Stimulated activated CD8-positive, alpha-beta memory T cell treated with anti-CD3 and anti-CD28 coated beads, Interleukin-7, amount 100 ng/mL, for 48 hours (primary cell): ENCODE measurements around the gene HIBADH.

Source experiments
- DNase-seq, 2 donors: peaks; one replicate each; pipeline ENCODE4 v3.0.0-alpha.2; 2020; ENCODE audit warnings: low read depth in 1 of 2; ENCODE audit errors: extremely low read depth in 1 of 2

Gene HIBADH

DNA sequence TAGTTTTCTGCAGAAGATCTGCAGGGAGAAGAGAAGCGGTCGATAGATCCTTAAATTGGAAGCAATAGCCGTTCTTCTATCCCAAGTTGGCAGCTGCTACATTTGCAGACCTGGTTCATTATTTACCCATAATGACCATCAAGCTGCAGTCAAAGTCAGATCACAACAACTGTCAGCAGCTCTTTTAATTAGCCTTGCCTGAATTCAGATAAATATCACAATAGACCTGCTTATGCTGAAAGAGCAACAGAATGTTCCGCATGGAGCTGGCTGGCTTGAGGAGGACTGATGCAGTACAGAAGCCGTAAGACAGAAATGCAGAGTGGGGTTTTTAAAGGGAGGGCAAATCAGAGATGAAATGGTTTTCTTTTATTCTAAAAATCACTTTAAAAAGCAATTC, 109.4 kb downstream of the HIBADH start:
- DNase-seq, result no peak

DNA sequence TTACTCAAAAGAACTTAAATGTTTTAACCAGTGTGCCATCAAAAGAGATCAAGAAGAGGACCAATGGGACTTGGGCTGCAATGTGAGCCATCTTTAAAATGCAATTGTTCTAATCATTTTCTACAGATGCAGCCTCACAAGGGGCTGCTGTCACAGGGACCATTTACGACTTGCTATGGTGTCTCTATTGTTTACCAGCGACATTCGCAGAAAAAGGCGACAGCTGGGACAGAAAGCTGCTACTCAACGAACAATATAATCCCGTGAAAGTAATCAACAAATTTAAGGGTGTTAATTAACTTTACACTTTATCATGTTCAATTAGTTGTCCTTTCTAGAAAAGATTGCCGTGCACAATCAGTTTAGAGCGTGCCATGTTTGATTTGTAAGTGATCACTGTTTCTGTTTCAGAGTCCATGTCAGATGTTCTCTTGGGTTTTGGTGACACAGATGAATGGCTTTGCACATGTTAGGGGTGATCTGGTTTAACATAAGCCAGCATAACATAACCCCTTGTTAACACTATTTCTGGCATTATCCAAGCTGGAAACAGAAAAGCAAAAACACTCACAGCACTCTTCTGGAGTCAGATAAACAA, 110.8 kb downstream of the HIBADH start:
- DNase-seq, result no peak

DNA sequence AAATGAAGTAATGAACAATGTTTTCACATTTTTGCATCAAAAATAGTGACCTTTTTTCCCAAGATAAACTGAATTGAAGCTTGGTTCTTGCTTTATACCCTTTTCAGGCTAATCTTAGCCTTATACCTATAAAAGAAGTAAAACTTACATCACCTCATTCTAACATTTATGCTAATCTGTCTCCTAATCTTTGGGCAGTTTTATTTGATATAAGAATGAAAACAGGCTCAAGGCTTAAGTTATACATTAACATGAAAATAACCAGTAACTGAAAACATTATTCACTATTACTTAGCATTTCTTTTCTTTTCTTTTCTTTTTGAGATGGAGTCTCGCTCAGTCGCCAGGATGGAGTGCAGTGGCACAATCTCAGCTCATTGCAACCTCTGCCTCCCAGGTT, 113.1 kb downstream of the HIBADH start:
- DNase-seq, result no peak

DNA sequence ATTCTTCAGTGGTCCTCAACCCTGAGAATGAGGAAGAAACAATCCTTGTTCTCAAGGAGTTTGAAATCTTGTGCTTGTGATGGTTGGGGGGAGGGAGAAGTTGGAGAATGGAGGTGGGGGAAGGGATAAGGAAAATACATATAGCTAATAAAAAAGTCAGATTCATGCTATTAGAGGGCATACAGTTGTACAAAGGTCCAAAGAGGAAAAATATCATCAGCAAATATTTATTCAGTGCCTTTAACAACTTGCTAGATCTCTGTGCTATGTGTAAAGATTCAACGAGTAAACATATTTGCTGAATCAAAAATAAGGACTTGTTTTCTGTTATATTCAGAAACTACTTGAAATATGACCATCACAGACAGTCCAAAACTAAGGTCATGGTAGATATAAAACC, 114.4 kb downstream of the HIBADH start:
- no peak for DNase-seq

DNA sequence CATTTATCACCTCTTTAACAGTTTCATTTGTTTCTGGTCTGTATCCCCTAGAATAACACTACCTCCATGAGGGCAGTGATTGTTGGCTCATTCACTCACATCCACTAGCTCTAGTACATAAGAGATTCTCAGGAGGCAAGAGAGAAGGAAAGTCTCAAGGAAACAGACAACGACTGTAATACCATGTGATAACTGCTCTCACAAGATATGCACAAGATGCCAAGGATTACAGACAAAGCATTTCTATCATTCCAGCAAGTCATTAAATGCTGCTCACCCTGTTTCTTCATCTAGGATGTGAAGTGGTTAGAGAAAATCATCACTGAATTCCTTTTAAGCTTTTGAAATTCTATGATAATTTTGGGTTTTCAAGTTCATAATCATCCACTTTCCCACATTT, 115.3 kb downstream of the HIBADH start:
- DNase-seq, result no peak

DNA sequence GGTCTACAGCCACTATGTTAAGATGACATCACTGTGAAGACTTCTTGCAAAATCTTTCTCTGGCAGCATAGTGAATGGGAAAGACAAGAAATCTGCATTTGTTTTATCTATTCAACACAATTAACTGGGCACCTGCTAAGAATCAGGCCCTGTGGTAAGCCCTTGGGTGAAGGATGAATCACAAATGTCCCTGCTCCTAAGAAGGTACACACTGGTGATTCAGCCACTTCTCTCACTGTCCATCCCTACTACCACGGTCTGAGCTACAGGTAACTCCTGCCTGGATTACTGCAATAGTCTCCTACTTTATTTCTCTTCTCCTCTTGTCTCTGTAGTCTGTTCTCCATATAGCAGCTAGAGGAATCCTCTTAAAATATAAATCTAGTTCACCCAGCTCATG, 116.1 kb downstream of the HIBADH start:
- DNase-seq, result no peak

DNA sequence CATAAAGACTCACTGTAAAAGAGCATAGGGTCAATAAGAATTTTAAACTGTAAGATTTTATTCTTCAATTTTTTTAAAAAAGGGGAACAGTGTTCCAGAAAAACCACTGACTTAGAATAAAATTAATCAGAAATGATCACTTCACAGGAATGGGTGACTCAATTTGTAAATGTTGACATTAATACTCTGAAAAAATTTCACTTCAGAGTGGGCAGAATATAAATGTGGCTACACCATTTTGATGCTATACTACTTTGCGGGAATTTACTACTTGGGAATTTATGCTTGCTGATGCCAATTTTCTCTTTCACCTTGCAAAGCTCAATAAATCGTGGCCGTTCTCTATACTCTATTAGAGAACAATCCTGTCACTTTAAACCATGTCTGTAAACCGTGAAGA, 126.9 kb downstream of the HIBADH start:
- DNase-seq, result no peak

DNA sequence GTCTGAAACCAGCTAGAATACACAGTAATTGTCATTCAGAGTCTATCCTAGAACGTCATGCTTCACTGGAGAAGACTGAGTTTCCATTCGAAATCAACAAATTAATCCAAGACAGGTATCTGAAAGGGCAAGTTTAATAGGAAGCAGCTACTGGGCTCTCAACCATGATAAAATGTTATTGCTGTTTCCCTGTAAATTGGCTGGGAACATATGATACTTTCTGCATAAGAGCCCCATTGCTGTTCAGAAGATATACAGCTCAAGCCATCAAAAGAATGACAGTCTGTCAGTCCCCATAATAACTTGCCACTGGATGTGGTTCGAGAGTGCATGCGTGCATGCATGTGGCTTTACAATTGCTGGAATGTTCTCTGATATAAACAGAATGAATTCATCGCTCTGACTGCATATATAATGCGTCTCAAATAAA, 129.0 kb downstream of the HIBADH start:
- DNase-seq, result no peak

DNA sequence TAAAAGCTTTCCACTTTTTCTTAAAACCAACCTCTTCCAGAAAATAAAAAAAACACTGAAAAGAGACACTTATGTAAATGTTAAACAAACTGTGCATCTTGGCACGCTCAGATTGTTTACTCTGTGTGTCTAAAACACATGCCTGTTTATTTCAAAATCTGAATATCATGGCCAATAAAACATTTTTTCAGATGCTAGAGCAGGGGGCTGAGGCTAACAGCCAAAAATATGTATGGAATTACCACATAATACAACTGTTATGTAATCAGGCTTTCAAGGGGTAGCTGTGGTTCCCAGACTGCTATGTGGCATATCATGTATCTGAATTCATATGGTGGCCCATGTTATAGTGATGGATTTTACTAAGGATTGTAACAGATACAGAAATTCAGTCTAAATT, 130.4 kb downstream of the HIBADH start:
- no peak for DNase-seq

DNA sequence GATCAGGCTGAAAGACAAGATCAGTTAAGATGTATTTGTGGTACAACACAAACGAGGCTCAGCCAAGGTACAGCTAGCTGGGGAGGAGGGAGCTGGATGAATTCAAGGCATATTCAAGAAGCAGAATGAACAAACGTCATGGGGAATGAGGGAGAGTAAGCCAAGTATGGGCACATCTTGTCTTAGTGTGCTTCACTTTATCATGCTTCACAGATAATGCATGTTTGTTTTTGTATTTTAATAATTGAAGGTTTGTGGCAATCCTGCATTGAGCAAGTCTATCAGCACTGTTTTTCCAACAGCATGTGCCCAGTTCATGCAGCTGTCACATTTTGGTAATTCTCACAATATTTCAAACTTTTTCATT, 135.4 kb downstream of the HIBADH start:
- no peak for DNase-seq

DNA sequence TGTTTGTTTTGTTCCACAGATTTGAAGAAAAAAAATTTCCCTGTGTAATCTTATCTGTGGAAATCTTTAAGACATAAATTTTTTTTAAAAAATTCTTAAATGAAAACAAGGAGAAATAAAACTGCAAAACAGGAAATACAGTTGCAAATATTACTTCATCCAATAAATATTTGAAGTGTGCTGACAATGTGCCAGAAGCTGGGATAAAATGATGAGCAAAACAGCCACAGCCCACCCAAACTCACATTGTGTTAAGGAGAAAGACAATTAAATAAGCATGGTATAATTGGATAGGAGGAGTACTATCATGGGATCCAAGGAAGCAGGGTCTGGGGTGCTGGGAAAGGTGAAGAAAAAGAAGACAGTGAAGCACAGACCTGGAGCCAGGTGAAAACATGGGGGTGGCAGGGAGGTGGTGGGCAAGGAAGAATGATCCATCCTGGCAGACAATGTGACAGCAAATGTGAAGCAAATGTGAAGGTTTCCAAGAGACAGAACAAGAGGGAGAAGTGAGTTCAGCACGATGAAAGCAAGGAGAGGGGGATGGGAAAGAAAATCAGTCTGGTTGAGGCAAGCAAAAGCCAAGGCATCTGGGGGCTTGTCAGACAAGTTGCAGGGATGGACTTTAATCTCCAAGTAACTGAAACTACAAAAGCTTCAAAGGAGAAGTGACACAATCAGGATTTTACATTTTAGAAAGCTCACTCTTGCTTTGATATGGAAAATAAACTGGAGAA, 135.9 kb downstream of the HIBADH start:
- DNase-seq, result no peak

DNA sequence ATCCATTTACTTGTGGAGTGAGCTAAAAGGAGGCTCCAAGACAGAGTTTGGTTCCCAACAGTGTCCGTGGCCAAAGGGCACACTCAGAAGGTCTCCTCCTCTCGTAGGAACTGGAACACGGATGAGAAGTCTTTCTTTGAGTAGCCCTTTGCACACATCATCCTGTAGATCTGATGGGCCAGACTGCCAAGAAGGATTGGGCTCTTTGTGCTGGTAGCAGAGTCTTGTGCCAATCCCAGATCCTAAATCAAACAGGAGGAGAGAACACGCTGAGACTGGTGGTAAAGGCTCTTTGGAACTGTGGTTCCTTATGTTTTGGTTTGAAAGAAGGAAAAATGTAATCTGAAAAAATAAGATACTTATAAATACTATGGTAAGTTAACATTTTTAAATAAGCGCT, 136.6 kb downstream of the HIBADH start:
- DNase-seq, result no peak

DNA sequence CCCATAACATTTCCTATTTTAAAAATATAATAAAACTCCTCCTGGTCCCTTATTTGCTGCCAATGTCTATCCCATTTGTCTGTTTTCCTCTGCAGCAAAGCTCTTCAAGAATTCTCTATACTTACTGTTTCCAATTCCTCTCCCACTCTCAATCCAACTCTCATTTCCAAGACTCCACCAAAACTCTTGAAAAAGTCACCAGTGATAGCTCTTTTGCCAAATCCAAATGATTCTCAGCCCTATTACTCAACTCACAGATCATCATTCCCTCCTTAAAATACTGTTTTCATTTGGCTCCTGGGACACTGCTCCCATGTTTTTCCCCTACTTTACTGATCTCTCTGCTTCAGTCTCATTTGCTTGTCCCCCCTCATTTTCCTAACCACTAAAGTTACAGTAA, 139.4 kb downstream of the HIBADH start:
- DNase-seq, result no peak

DNA sequence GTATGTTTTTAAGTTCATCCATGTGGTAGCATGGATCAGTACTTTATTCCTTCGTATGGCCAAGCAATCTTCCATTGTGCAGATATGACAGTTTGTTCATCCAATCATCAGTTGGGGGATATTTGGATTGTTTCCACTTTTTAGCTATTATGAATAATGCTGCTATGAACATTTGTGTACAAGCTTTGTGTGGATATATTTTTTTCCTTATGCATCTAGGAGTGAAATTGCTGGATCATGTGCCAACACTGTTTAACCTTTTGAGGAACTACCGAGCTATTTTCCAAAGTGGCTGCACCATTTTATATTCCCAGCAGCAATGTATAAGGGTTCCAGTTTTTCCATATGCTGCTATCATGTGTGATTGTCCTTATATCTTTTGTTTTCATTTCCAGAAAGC, 140.1 kb downstream of the HIBADH start:
- DNase-seq, result no peak

DNA sequence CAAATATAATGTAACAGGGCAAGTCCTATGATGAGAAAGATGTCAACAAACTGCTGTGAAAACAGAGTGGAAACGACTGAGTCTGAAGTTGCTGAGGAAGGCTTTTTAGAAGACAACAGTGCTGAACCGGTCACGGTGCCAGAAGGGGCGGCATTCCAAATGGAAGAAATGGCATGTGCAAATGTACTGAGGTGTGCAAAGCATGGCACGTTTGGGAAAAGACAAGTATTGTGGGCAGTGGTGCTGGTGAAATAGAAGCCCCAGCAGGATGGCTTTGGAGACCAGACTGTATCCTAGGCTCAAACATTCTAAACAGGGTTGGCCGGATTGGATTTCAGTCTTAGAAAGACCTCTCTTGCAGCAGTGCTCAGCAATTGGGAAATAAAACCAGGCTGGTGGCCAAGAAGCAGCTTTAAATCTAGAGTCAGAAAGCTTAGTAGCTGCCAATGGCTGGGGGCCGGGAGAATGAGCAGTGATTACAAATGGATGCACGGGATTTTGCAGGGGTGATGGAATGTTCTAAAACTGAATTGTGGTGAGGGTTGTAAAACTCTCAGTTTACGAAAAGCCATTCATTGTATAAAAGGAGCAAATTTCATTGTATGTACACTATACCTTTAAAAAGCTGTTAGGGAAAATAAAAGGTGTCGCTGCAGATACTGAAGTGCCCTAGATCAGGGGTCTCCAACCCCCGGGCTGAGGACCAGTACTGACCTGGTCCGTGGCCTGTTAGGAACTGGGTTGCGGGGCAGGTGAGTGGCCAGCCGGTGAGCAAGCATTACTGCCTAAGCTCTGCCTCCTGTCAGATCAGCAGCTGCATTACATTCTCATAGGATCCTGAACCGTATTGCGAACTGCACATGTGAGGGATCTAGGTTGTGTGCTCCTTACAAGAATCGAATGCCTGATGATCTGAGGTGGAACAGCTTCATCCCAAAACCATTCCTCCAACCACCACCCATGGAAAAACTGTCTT, 141.6 kb downstream of the HIBADH start:
- DNase-seq, result no peak

DNA sequence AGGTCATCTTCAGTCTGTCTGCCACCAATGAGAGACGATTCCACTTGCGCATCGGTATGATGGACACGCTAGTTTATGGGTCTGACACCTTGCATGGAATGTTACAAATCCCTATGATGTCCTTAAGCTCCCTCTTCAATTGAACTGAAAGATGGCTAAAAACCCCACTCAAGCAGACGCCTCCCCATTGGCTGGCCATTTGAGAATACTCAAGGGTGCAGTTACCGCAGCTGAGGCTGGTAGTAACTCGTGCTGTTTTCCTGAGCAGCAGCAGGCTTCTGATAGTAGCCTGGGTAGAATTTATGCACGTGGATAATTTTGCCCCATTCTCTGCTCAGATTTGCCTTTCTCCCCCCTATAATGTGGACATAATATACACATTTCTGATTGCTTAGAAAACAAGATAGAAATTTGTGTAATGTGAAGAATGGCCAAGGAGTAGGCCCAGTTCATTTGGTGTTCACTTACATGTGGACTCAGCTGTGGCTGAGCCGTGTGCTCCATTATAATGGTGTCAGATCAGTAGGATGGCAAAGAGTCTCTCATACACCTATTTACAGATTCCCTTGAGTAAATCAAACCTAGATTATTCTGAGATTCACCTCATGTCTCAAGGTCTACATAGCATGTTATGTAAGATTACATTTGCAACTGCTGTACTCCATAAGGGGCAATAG, 142.8 kb downstream of the HIBADH start:
- no peak for DNase-seq

DNA sequence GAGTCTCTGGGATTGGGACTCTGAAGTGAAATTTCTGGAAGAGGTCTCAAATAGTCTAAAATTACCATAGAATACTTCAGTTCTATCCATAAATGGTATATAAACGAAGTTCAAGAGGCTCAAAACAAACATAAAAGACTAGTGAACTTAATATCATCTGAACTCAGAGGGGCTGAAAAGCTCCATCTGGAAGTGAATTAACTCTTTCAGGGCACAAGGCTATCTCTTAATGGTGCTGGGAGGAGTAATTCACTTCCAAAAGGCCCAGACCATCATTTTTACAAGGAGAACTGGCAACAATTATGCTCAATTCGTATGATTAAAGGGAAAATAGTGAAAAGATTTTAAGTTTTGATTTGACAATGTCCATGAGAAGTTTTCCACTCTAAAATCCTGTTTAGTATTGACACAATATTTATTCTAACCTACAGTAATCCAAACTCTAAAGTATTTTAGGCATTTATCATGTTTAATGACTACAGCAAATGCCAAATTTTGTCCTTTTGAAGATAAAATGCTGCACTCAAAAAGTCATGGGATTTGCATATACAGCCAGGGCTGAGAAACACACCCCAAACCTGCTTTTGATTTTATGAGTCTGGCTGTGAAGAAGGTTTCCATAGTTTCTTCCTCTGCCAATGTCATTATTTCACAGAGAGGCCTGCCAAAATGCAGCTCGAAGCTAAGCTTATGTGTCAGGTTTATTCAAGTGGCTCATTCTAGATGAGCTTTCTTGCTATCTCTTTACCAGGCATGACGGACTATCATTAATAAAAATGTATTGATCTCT, 143.9 kb downstream of the HIBADH start:
- no peak for DNase-seq

DNA sequence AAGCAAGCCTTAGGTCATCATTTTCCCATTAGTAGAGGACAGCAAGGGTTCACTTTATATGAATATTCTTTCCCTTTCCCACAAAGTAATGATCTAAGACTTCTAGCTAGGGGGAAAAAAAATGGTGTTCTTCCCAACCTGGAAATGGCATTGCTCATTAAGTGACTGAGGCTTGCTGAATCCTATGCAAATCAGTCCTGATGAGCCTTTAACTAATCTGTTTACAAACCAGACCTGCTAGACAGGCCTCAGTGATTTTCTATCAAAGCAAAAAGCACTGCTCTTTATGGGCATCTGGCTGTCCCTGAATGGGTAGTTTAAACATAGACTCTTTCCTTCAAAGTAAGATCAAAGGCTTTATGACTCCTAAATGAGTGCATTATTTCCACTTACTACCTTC, 146.3 kb downstream of the HIBADH start:
- no peak for DNase-seq

DNA sequence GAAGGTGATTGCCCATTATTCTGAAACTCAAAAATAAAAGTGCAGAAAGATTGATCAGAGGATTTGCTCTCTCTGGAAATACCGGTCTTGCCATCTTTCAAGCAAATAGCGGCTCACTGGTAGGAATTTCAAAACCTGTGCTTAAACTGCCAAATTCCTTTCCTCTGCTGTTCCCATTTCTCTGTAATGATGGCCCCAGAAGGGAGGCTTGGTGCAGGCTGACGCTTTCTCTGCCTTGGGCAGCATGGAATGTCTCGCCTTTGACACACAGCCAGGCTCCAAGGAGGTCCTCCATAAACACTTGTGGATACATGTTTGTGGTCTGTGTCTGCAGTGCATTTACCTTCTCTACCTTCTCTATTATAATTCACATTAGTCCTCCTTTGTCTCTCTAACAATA, 146.8 kb downstream of the HIBADH start:
- no peak for DNase-seq

DNA sequence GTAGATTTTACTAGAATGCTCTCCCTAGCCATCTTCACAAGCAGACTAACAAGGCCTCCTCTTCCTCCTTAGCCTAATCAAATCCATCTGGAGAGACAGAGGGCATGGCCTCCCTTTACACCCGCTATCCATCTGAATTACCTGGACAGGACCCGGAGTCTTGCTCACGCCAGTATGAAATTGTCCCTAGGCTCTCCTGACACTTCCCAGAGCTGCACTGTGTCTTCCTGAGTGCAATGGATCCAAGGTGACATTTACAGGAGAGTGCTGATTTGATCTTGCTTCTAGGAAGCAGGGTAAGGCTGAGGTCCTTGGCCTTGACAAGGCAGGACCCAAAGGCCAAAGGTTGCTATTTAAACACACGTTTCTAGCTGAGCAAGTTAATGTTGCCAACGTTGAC, 147.8 kb downstream of the HIBADH start:
- DNase-seq, result no peak
